SU-DHL-6 (cell line): Measurements from ENCODE around the gene RPTOR.
"Not testable (repeated sequence)": the region's sequence is repeated elsewhere in the genome, so short reads cannot be mapped to it uniquely, and the experiment has no call there.

Source experiments
- H2AFZ ChIP-seq: fragments of 200-600 bp; sonication (generic); 2 replicates; pipeline ENCODE4 v1.6.1; 2014; ENCODE audit warnings: low read depth, mild to moderate bottlenecking, moderate library complexity, mixed read lengths, antibody characterized with exemption, low read length; ENCODE audit not compliant: severe bottlenecking
- H3F3A ChIP-seq: fragments of 200-600 bp; shearing (Covaris generic); 2 replicates; pipeline ENCODE4 v1.6.0; 2016; ENCODE audit warnings: antibody characterized with exemption, mild to moderate bottlenecking; ENCODE audit not compliant: insufficient read depth
- H3K27ac ChIP-seq: fragments of 200-600 bp; sonication (generic); 2 replicates; pipeline ENCODE4 v1.5.1; 2016; ENCODE audit warnings: low read depth, mild to moderate bottlenecking, low read length, moderate library complexity, mixed read lengths
- H3K27me3 ChIP-seq: fragments of 200-600 bp; sonication (generic), shearing (Covaris generic); 2 replicates; pipeline ENCODE4 v1.6.0; 2014; ENCODE audit warnings: mild to moderate bottlenecking, low read length
- H3K36me3 ChIP-seq: fragments of 200-600 bp; sonication (generic); 2 replicates; pipeline ENCODE4 v1.6.1; 2014; ENCODE audit warnings: mild to moderate bottlenecking, low read length, mixed read lengths
- H3K4me2 ChIP-seq: fragments of 300-600, 200-600 bp; shearing (Covaris generic), sonication (generic); 2 replicates; pipeline ENCODE4 v1.6.0; 2014; ENCODE audit warnings: low read length, low read depth, mild to moderate bottlenecking; ENCODE audit not compliant: poor library complexity, severe bottlenecking
- H3K4me3 ChIP-seq: fragments of 200-600 bp; sonication (generic); 2 replicates; pipeline ENCODE4 v1.5.1; 2014; ENCODE audit warnings: antibody characterized with exemption, low read length, mild to moderate bottlenecking, mixed read lengths; ENCODE audit not compliant: insufficient read depth, poor library complexity, severe bottlenecking
- H3K79me2 ChIP-seq: fragments of 200-600 bp; sonication (generic); 2 replicates; pipeline ENCODE4 v1.6.1; 2014; ENCODE audit warnings: mild to moderate bottlenecking, low read length, moderate library complexity; ENCODE audit not compliant: insufficient read depth
- H3K9ac ChIP-seq: fragments of 200-600 bp; sonication (generic); 2 replicates; pipeline ENCODE4 v1.7.0; 2014; ENCODE audit warnings: mild to moderate bottlenecking, low read length
- H3K9me2 ChIP-seq: fragments of 200-600 bp; sonication (generic); replicated peaks from 2 replicates; pipeline ENCODE4 v1.6.1; 2014; ENCODE audit warnings: low read length; ENCODE audit not compliant: insufficient read depth
- H3K9me3 ChIP-seq: fragments of 200-600 bp; sonication (generic); 2 replicates; pipeline ENCODE4 v1.6.1; 2014; ENCODE audit warnings: low read length, mixed read lengths; ENCODE audit not compliant: insufficient read depth
- H4K20me1 ChIP-seq: fragments of 200-600 bp; sonication (generic); 2 replicates; pipeline ENCODE4 v1.6.1; 2014; ENCODE audit warnings: low read depth, mild to moderate bottlenecking, antibody characterized with exemption, low read length, moderate library complexity, mixed read lengths
- CTCF ChIP-seq: fragments of 200-600 bp; sonication (generic); IDR thresholded peaks from one replicate; pipeline ENCODE4 v1.5.1; 2017; ENCODE audit warnings: antibody characterized with exemption, mild to moderate bottlenecking, low read length, moderate library complexity; ENCODE audit not compliant: insufficient read depth, poor library complexity, severe bottlenecking
- EZH2phosphoT487 ChIP-seq: fragments of 200-600 bp; sonication (generic), shearing (Covaris generic); conservative IDR thresholded peaks from 2 replicates; pipeline ENCODE4 v1.6.1; 2018; ENCODE audit warnings: mild to moderate bottlenecking, antibody characterized with exemption, low read length, moderate library complexity, mixed read lengths

RPTOR gene

GRCh38 chr17:80795090-80795580 is 250.5 kb downstream of the RPTOR start:
- Histone ChIP-seq H3K27ac (no peak overlapping the region), H3K9me2 (no peaks in the 10 kb centered on the region), H4K20me1 (no peaks in the 10 kb centered on the region), H3K4me3 (no peak overlapping the region), H2AFZ (no peak overlapping the region), H3K4me2 (no peak overlapping the region), H3K79me2 (no peaks in the 10 kb centered on the region), H3K9ac (no peak overlapping the region), H3K36me3 (no peaks in the 10 kb centered on the region), H3K27me3 (no peaks in the 10 kb centered on the region), H3K9me3 (no peaks in the 10 kb centered on the region), H3F3A (no peaks in the 10 kb centered on the region)
- TF ChIP-seq EZH2phosphoT487, result no peak
- no peak for TF ChIP-seq CTCF

GRCh38 chr17:80795754-80796153 is 251.1 kb downstream of the RPTOR start:
- H3K4me3 ChIP-seq, result no peak overlapping the region
- no peaks in the 10 kb centered on the region for H3K9me3 ChIP-seq
- no peak overlapping the region for H3K9ac ChIP-seq
- H2AFZ ChIP-seq, result no peak overlapping the region
- H3K27ac ChIP-seq, result no peak overlapping the region
- no peak overlapping the region for H3K4me2 ChIP-seq
- H3K79me2 ChIP-seq, result no peaks in the 10 kb centered on the region
- H3K27me3 ChIP-seq, result no peaks in the 10 kb centered on the region
- H3K36me3 ChIP-seq, result no peaks in the 10 kb centered on the region
- H3F3A ChIP-seq, result no peaks in the 10 kb centered on the region
- TF ChIP-seq EZH2phosphoT487, result no peak
- no peak for TF ChIP-seq CTCF
- H4K20me1 ChIP-seq, result no peaks in the 10 kb centered on the region
- no peaks in the 10 kb centered on the region for H3K9me2 ChIP-seq

- Histone ChIP-seq H3K9ac (no peak overlapping the region), H3K9me2 (no peaks in the 10 kb centered on the region), H3K4me3 (no peak overlapping the region), H3K4me2 (no peak overlapping the region), H4K20me1 (no peaks in the 10 kb centered on the region), H3K27me3 (no peaks in the 10 kb centered on the region), H3K36me3 (no peaks in the 10 kb centered on the region), H3K27ac (no peak overlapping the region), H2AFZ (no peak overlapping the region), H3K79me2 (no peaks in the 10 kb centered on the region), H3K9me3 (no peaks in the 10 kb centered on the region), H3F3A (no peaks in the 10 kb centered on the region)
- no peak for TF ChIP-seq CTCF
- no peak for TF ChIP-seq EZH2phosphoT487
Measured at GRCh38 chr17:80796430-80796861, 251.8 kb downstream of the RPTOR start.

- H3K9ac ChIP-seq, H3K27ac ChIP-seq, H3F3A ChIP-seq, H4K20me1 ChIP-seq, H3K9me2 ChIP-seq, H3K79me2 ChIP-seq, H3K4me2 ChIP-seq, H3K4me3 ChIP-seq, H3K27me3 ChIP-seq, H2AFZ ChIP-seq, H3K9me3 ChIP-seq, H3K36me3 ChIP-seq: not testable (repeated sequence)
Measured at GRCh38 chr17:80797222-80797621, 252.6 kb downstream of the RPTOR start.
